Peyer's patch (tissue), 4 donors: ENCODE measurements around the gene KIF21B.

Experiments
- POLR2A ChIP-seq, 2 donors: fragments of 450-650 bp; IDR thresholded peaks; one replicate each; pipeline ENCODE4 v1.5.1; 2017; ENCODE audit warnings: antibody characterized with exemption in 2 of 2, mild to moderate bottlenecking in 2 of 2, moderate library complexity in 2 of 2
- TF ChIP-seq, protein P1 (sequence below), 6 experiments: fragments of 450-650 bp in 4 of 6; fragments of 200-600 bp in 2 of 6; sonication (generic) in 1 of 6; IDR thresholded peaks; one replicate each; pipeline ENCODE4 v1.5.1; 2017 to 2019; ENCODE audit warnings: antibody characterized with exemption in 6 of 6, mild to moderate bottlenecking in 3 of 6, moderate library complexity in 1 of 6

DNA sequence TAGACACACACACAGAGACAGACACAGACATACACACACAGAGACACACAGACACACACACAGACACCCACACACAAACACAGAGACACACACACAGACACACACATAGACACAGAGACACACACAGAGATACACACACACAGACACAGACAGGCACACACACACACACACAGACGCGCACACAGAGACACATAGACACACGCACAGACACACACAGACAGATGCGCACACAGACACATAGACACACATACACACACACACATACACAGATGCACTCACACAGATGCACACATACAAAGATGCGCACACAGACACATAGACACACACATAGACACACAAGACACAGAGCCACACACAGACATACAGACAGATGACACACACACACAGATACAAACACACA lies 16.0 kb downstream of the KIF21B start:
- TF ChIP-seq POLR2A (IDR thresholded peaks at IDR 0.05), result no peak
- TF ChIP-seq, protein P1, sequence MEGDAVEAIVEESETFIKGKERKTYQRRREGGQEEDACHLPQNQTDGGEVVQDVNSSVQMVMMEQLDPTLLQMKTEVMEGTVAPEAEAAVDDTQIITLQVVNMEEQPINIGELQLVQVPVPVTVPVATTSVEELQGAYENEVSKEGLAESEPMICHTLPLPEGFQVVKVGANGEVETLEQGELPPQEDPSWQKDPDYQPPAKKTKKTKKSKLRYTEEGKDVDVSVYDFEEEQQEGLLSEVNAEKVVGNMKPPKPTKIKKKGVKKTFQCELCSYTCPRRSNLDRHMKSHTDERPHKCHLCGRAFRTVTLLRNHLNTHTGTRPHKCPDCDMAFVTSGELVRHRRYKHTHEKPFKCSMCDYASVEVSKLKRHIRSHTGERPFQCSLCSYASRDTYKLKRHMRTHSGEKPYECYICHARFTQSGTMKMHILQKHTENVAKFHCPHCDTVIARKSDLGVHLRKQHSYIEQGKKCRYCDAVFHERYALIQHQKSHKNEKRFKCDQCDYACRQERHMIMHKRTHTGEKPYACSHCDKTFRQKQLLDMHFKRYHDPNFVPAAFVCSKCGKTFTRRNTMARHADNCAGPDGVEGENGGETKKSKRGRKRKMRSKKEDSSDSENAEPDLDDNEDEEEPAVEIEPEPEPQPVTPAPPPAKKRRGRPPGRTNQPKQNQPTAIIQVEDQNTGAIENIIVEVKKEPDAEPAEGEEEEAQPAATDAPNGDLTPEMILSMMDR (IDR thresholded peaks at IDR 0.05), result no peak
